IPS-18c (cell line): ENCODE measurements around the gene PSIP1.
A peak's percentile ranks its signal among the peaks of the same experiment; 100 is the strongest.
"Not testable (repeated sequence)": the region's sequence is repeated elsewhere in the genome, so short reads cannot be mapped to it uniquely, and the experiment has no call there.

Source experiments
- H3K4me3 ChIP-seq: 2 replicates; pipeline ENCODE4 v1.7.0; 2013; ENCODE audit warnings: low read depth, mild to moderate bottlenecking, low read length, moderate library complexity; ENCODE audit not compliant: insufficient read depth
- H3K9me3 ChIP-seq: one replicate; pipeline ENCODE4 v1.6.1; 2013; ENCODE audit warnings: mild to moderate bottlenecking, low read length, moderate library complexity; ENCODE audit not compliant: control insufficient read depth, insufficient read depth

Gene PSIP1

GRCh38 chr9:15510789-15511575 is at the start of gene PSIP1:
Gene PSIP1, minus strand, starts transcription at chr9:15510970. Its CDS starts 782 bp downstream, at chr9:15510188.
- H3K9me3 ChIP-seq: no peaks in the 10 kb centered on the region
- H3K4me3 ChIP-seq: peak within 1 kb of the TSS; percentile 92

- H3K4me3 ChIP-seq: peak overlapping the region; percentile 73
- no peaks in the 10 kb centered on the region for H3K9me3 ChIP-seq
Measured at GRCh38 chr9:15553528-15553898, 42.7 kb upstream of the PSIP1 start.

- H3K4me3 ChIP-seq: peak within 1 kb of the TSS; percentile 73
- no peaks in the 10 kb centered on the region for H3K9me3 ChIP-seq
Measured at GRCh38 chr9:15552636-15553527, 42.1 kb upstream of the PSIP1 start, which contains the start of gene CCDC171. Gene CCDC171, plus strand, starts transcription at chr9:15553043. Its CDS starts 11,046 bp downstream, at chr9:15564089.

- Histone ChIP-seq H3K9me3 (no peaks in the 10 kb centered on the region), H3K4me3 (no peak overlapping the region)
Measured at GRCh38 chr9:15549611-15550010, 38.8 kb upstream of the PSIP1 start.

GRCh38 chr9:15543047-15543813 is 32.5 kb upstream of the PSIP1 start:
- Histone ChIP-seq H3K4me3 (no peak overlapping the region), H3K9me3 (no peaks in the 10 kb centered on the region)

- H3K4me3 ChIP-seq: no peak overlapping the region
- no peaks in the 10 kb centered on the region for H3K9me3 ChIP-seq
Measured at GRCh38 chr9:15542624-15543023, 31.9 kb upstream of the PSIP1 start.

- Histone ChIP-seq H3K4me3 (no peak overlapping the region), H3K9me3 (no peaks in the 10 kb centered on the region)
Measured at GRCh38 chr9:15541872-15542271, 31.1 kb upstream of the PSIP1 start.

GRCh38 chr9:15531380-15531779 is 20.6 kb upstream of the PSIP1 start:
- H3K4me3 ChIP-seq: no peak overlapping the region
- no peaks in the 10 kb centered on the region for H3K9me3 ChIP-seq

- no peak overlapping the region for H3K4me3 ChIP-seq
- H3K9me3 ChIP-seq: no peaks in the 10 kb centered on the region
Measured at GRCh38 chr9:15529566-15530324, 19.0 kb upstream of the PSIP1 start.

- H3K4me3 ChIP-seq, H3K9me3 ChIP-seq: not testable (repeated sequence)
Measured at GRCh38 chr9:15527035-15527434, 16.3 kb upstream of the PSIP1 start.

GRCh38 chr9:15525958-15526357 is 15.2 kb upstream of the PSIP1 start:
- no peaks in the 10 kb centered on the region for H3K9me3 ChIP-seq
- H3K4me3 ChIP-seq: no peak overlapping the region

- Histone ChIP-seq H3K4me3 (no peak overlapping the region), H3K9me3 (no peaks in the 10 kb centered on the region)
Measured at GRCh38 chr9:15524845-15525455, 14.2 kb upstream of the PSIP1 start.

GRCh38 chr9:15522130-15522755 is 11.5 kb upstream of the PSIP1 start:
- no peak overlapping the region for H3K4me3 ChIP-seq
- H3K9me3 ChIP-seq: no peaks in the 10 kb centered on the region

- Histone ChIP-seq H3K9me3 (no peaks in the 10 kb centered on the region), H3K4me3 (no peak overlapping the region)
Measured at GRCh38 chr9:15521254-15521653, 10.5 kb upstream of the PSIP1 start.

GRCh38 chr9:15519831-15520230 is 9.1 kb upstream of the PSIP1 start:
- Histone ChIP-seq H3K9me3 (no peaks in the 10 kb centered on the region), H3K4me3 (no peak overlapping the region)

GRCh38 chr9:15513335-15513734 is 2.6 kb upstream of the PSIP1 start:
- no peaks in the 10 kb centered on the region for H3K9me3 ChIP-seq
- H3K4me3 ChIP-seq: peak overlapping the region; percentile 17; the same call in 1 of the 2 replicates
